ENCODE data around the gene MYO1E. TPM values are rescaled to one million over a fixed set of nuclear protein-coding genes. Genes with fewer than 3 reads are reported as not detected.

The MYO1E gene
- total and polyA plus RNA-seq, 7 donors: 20.6 to 92.2 (median 32.1) TPM

- H3K27ac ChIP-seq: no peak overlapping the region
- DNase-seq: no peak
- H3K4me1 ChIP-seq: no peaks in the 10 kb centered on the region
- intact Hi-C loops (cut with DNase I): loop anchor here (5.0 kb wide), 1 partner anchor 242 kb away; no protein-coding TSS in a partner anchor
- H3K36me3 ChIP-seq: peaks cover 0 to 9% (median 0%) of the 10 kb centered on the region in 4 donors
- TF ChIP-seq POLR2A (IDR thresholded peaks at IDR 0.05) (no peak), CTCF (IDR thresholded peaks at IDR 0.05) (no peak), EP300 (IDR thresholded peaks at IDR 0.05) (no peak), POLR2AphosphoS5 (IDR thresholded peaks at IDR 0.05) (no peak)
- H3K4me3 ChIP-seq: no peak overlapping the region
- 59 to 76% methylated on average over 5 of the region's 5 CpGs for WGBS, 2 donors
- H3K9me3 ChIP-seq: no peaks in the 10 kb centered on the region
- H3K27me3 ChIP-seq: no peaks in the 10 kb centered on the region
These were observed 122.9 kb downstream of the MYO1E start for GRCh38 chr15:59249816-59250215.

- Histone ChIP-seq H3K9me3 (no peaks in the 10 kb centered on the region), H3K27me3 (no peaks in the 10 kb centered on the region), H3K4me3 (no peak overlapping the region), H3K36me3 (no peaks in the 10 kb centered on the region), H3K27ac (no peak overlapping the region), H3K4me1 (no peaks in the 10 kb centered on the region)
- no peak for TF ChIP-seq POLR2AphosphoS5 (IDR thresholded peaks at IDR 0.05)
- no peak for TF ChIP-seq POLR2A (IDR thresholded peaks at IDR 0.05)
- peak in 3 of 4 experiments; percentile 34 to 39 (median 38) for TF ChIP-seq CTCF (IDR thresholded peaks at IDR 0.05)
- TF ChIP-seq EP300 (IDR thresholded peaks at IDR 0.05): no peak
- WGBS, 2 donors: 1 to 12% methylated on average over 2 of the region's 2 CpGs
- no peak for DNase-seq
- intact Hi-C loops (cut with DNase I): loop anchor here (5.0 kb wide), 1 partner anchor 245 kb away; no protein-coding TSS in a partner anchor
These were observed 125.3 kb downstream of the MYO1E start for GRCh38 chr15:59247364-59247763.

GRCh38 chr15:59245559-59245958 is 127.1 kb downstream of the MYO1E start:
- 32 to 74% methylated on average over 2 of the region's 2 CpGs for WGBS, 2 donors
- H3K27ac ChIP-seq: no peak overlapping the region
- intact Hi-C loops (cut with DNase I): loop anchor here (5.0 kb wide), 1 partner anchor 247 kb away; no protein-coding TSS in a partner anchor

GRCh38 chr15:59244337-59244736 is 128.3 kb downstream of the MYO1E start:
- no peak for DNase-seq
- Histone ChIP-seq H3K9me3 (no peaks in the 10 kb centered on the region), H3K27ac (no peak overlapping the region), H3K4me1 (no peaks in the 10 kb centered on the region), H3K36me3 (no peaks in the 10 kb centered on the region), H3K4me3 (no peak overlapping the region), H3K27me3 (no peaks in the 10 kb centered on the region)
- TF ChIP-seq CTCF (IDR thresholded peaks at IDR 0.05): no peak
- TF ChIP-seq POLR2A (IDR thresholded peaks at IDR 0.05): no peak
- TF ChIP-seq POLR2AphosphoS5 (IDR thresholded peaks at IDR 0.05): no peak
- no peak for TF ChIP-seq EP300 (IDR thresholded peaks at IDR 0.05)
- WGBS, 2 donors: 80 to 82% methylated on average over 3 of the region's 3 CpGs
- intact Hi-C loops (cut with DNase I): no loop called here

More at GRCh38 chr15:59245559-59245958, 127.1 kb downstream of the MYO1E start:
- Histone ChIP-seq H3K36me3 (no peaks in the 10 kb centered on the region), H3K4me1 (no peaks in the 10 kb centered on the region), H3K9me3 (no peaks in the 10 kb centered on the region), H3K27me3 (no peaks in the 10 kb centered on the region), H3K4me3 (no peak overlapping the region)
- no peak for DNase-seq
- TF ChIP-seq EP300 (IDR thresholded peaks at IDR 0.05) (no peak), CTCF (IDR thresholded peaks at IDR 0.05) (no peak), POLR2AphosphoS5 (IDR thresholded peaks at IDR 0.05) (no peak), POLR2A (IDR thresholded peaks at IDR 0.05) (no peak)

- TF ChIP-seq CTCF (IDR thresholded peaks at IDR 0.05) (no peak), EP300 (IDR thresholded peaks at IDR 0.05) (no peak), POLR2AphosphoS5 (IDR thresholded peaks at IDR 0.05) (no peak), POLR2A (IDR thresholded peaks at IDR 0.05) (no peak)
- H3K27ac ChIP-seq: no peak overlapping the region
- H3K4me1 ChIP-seq: no peaks in the 10 kb centered on the region
- intact Hi-C loops (cut with DNase I): no loop called here
- H3K27me3 ChIP-seq: no peaks in the 10 kb centered on the region
- no peaks in the 10 kb centered on the region for H3K9me3 ChIP-seq
- no peaks in the 10 kb centered on the region for H3K36me3 ChIP-seq
- 43 to 83% methylated on average over 5 of the region's 5 CpGs for WGBS, 2 donors
- H3K4me3 ChIP-seq: no peak overlapping the region
- no peak for DNase-seq
These were observed 129.0 kb downstream of the MYO1E start for GRCh38 chr15:59243622-59244021.

Measured in sigmoid colon (tissue), 7 donors.